IPS DF 6.9 (cell line): Measurements from ENCODE around the gene VAV1.
"Not testable (repeated sequence)": the region's sequence is repeated elsewhere in the genome, so short reads cannot be mapped to it uniquely, and the experiment has no call there.

ENCODE experiments used
- DNase-seq: peaks from one replicate; pipeline ENCODE4 v3.0.0-alpha.2; 2013; ENCODE audit warnings: low read depth, low spot score
- H3K27ac ChIP-seq: one replicate; pipeline ENCODE4 v1.5.1; 2013; ENCODE audit warnings: low read length, control low read depth
- H3K27me3 ChIP-seq: 2 replicates; pipeline ENCODE4 v1.6.1; 2013; ENCODE audit warnings: mild to moderate bottlenecking, low read length; ENCODE audit not compliant: control insufficient read depth, insufficient read depth
- H3K36me3 ChIP-seq: 2 replicates; pipeline ENCODE4 v1.6.1; 2013; ENCODE audit warnings: low read length; ENCODE audit not compliant: control insufficient read depth, insufficient read depth
- H3K4me1 ChIP-seq: 2 replicates; pipeline ENCODE4 v1.6.1; 2013; ENCODE audit warnings: low read length; ENCODE audit not compliant: control insufficient read depth, insufficient read depth
- H3K4me3 ChIP-seq: 2 replicates; pipeline ENCODE4 v1.5.1; 2013; ENCODE audit warnings: mild to moderate bottlenecking, low read length
- H3K9me3 ChIP-seq: 2 replicates; pipeline ENCODE4 v1.6.1; 2013; ENCODE audit warnings: low read length, inconsistent platforms; ENCODE audit not compliant: control insufficient read depth, insufficient read depth
- WGBS: extraction: QIAGEN DNeasy Blood & Tissue Kit; methylation state at CpG from one replicate; pipeline ENCODE4 v1.1.7; 2013; ENCODE audit warnings: mixed read lengths, missing lambda C conversion rate; ENCODE audit not compliant: insufficient read length, insufficient coverage; 5-methylcytosine and 5-hydroxymethylcytosine counted together

The VAV1 gene

DNA sequence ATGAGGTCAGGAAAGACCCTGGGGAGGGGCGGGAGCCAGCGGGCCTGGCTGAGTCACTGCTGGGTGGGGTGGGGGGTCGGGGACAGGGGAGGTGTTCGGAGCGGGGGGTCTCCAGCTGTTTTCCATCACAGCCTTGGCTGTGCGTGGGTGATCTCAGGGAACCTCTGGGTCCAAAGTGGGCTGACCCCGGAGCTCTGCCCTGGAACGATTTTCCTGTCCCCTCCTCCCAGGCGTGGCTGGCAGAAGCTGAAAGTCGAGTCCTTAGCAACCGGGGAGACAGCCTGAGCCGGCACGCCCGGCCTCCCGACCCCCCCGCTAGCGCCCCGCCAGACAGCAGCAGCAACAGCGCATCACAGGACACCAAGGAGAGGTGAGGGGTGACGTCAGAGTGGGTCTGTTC lies 22.4 kb upstream of the VAV1 start:
- DNase-seq: no peak
- Histone ChIP-seq H3K36me3 (peaks cover 36% of the 10 kb centered on the region), H3K27me3 (no peaks in the 10 kb centered on the region), H3K4me1 (0 out of 2 replicates have a peak, but pooled peaks cover 2% of the 10 kb centered on the region), H3K27ac (no peak overlapping the region), H3K9me3 (no peaks in the 10 kb centered on the region), H3K4me3 (no peak overlapping the region)
- no CpG with 5 or more reads among the region's 20 CpGs for WGBS

DNA sequence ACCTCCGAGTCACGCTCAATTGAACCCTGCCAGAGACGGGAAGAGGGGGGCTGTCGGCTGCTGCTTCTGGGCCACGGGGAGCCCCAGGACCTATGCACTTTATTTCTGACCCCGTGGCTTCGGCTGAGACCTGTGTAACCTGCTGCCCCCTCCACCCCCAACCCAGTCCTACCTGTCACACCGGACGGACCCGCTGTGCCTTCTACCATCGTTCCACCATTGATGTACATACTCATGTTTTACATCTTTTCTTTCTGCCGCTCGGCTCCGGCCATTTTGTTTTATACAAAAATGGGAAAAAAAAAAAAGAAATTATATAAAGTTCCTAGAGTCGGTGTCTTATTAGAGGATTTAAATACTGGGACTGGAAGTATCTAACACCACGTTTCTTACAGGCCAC lies 21.3 kb upstream of the VAV1 start:
- Histone ChIP-seq H3K27ac (no peak overlapping the region), H3K4me3 (no peak overlapping the region), H3K27me3 (no peaks in the 10 kb centered on the region), H3K36me3 (peaks cover 33% of the 10 kb centered on the region), H3K4me1 (0 out of 2 replicates have a peak, but pooled peaks cover 2% of the 10 kb centered on the region), H3K9me3 (no peaks in the 10 kb centered on the region)
- no CpG with 5 or more reads among the region's 16 CpGs for WGBS
- no peak for DNase-seq

DNA sequence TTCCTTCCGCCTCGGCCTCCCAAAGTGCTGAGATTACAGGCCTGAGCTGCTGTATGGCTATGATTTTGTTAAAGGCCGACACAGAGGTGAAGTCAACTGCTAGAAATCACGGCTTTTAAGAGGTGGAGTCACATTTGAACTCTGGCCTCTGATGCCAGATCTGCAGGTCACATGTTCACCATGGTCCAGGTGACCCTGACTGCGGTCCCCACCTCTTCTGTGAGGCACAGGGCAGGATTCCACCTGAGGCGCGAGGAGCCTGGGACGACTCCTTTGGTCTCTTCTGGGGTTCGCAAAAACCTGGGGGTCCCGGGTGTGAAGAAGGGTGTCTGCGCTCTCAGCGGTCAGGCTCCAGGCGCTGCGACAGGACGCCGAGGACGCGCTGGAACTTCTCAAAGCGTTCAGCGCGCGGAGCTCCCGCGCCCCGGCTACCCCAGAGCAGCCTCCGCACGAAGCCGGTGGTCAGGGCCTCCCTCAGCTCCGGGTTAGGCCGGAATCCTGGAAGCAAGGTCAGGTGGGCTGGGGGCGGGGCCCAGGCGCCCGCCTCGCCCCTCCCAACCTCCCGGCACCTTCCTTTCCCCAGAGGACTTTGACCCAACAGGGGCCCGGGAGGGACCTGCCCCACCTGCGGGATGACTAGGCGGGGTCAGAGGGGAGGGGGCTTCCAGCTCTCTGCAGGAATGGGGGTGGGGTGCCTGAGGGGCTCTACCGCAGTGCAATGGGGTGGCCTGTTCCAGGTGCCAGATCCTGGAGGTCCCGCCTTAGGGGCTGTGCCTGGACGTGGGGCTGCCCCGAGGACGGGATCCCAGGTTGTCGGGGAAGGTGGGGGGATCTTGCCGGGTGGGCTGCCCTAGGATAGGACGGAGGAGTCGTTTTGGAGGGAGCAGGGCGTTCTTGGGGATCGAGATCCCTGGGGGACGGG lies 20.0 kb upstream of the VAV1 start:
- WGBS: no CpG with 5 or more reads among the region's 50 CpGs
- Histone ChIP-seq H3K36me3 (peaks cover 25% of the 10 kb centered on the region), H3K27ac (no peak overlapping the region), H3K4me1 (0 out of 2 replicates have a peak, but pooled peaks cover 2% of the 10 kb centered on the region), H3K4me3 (peak overlapping the region; percentile 25; the same call in 1 of the 2 replicates), H3K27me3 (no peaks in the 10 kb centered on the region), H3K9me3 (no peaks in the 10 kb centered on the region)
- no peak for DNase-seq

DNA sequence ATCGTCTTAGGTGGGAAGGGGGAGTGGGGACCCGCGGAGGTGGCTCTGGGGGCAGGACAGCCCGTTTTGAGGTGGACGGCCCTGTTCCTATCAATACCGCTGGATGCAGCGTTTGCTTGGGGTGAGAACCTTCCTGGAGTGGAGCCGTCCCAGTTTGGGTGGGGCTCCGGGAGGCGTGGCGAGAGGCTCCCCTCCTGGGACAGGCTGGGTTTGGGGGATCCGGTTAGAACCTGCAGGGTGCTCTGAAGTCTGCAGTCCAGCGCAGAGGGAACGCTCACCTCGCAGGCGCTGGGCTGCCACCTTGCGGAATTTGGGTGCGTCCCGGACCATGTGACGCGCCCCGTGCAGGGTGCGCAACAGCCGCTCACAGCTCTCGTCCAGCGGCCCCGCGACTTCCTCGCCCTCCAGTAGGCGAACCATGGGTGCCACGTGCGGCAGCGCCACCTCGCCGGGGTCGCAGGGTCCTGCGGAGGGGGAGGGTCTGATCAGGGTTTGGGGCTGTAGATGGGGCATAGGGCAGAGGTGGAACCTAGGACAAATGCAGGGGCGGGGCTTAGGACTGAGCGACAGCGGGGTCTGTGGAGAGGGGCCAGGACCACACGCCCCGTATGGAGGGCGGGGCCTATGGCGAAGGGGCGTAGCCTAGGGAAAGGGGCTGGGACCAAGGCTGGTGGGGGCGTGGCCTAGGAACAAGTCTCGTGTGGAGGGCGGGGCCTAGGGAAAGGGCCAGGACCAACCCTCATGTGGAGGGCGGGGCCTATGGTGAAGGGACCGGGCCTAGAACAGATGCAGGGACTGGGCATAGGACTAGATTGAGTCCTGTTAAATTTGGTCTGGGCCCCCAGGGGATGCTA lies 19.1 kb upstream of the VAV1 start:
- Histone ChIP-seq H3K4me1 (0 out of 2 replicates have a peak, but pooled peaks cover 2% of the 10 kb centered on the region), H3K9me3 (no peaks in the 10 kb centered on the region), H3K27ac (no peak overlapping the region), H3K27me3 (no peaks in the 10 kb centered on the region), H3K36me3 (peaks cover 23% of the 10 kb centered on the region), H3K4me3 (peak overlapping the region; percentile 25; the same call in 1 of the 2 replicates)
- WGBS: no CpG with 5 or more reads among the region's 50 CpGs
- DNase-seq: no peak

- no peak overlapping the region for H3K4me3 ChIP-seq
- H3K36me3 ChIP-seq: peaks cover 21% of the 10 kb centered on the region
- no peaks in the 10 kb centered on the region for H3K27me3 ChIP-seq
- no peak for DNase-seq
- H3K9me3 ChIP-seq: no peaks in the 10 kb centered on the region
- H3K27ac ChIP-seq: no peak overlapping the region
- no CpG with 5 or more reads among the region's 22 CpGs for WGBS
- H3K4me1 ChIP-seq: 0 out of 2 replicates have a peak, but pooled peaks cover 2% of the 10 kb centered on the region
Observed at GRCh38 chr19:6754136-6754535, 18.4 kb upstream of the VAV1 start.

GRCh38 chr19:6754653-6755463 lies 17.6 kb upstream of the VAV1 start:
- Histone ChIP-seq H3K27ac (no peak overlapping the region), H3K27me3 (no peaks in the 10 kb centered on the region), H3K4me1 (0 out of 2 replicates have a peak, but pooled peaks cover 2% of the 10 kb centered on the region), H3K4me3 (no peak overlapping the region), H3K36me3 (peaks cover 20% of the 10 kb centered on the region), H3K9me3 (no peaks in the 10 kb centered on the region)
- no peak for DNase-seq
- WGBS: no CpG with 5 or more reads among the region's 23 CpGs

- WGBS: no CpG with 5 or more reads among the region's 17 CpGs
- Histone ChIP-seq H3K27me3 (no peaks in the 10 kb centered on the region), H3K4me1 (no peaks in the 10 kb centered on the region), H3K9me3 (no peaks in the 10 kb centered on the region), H3K27ac (no peak overlapping the region), H3K36me3 (peaks cover 4% of the 10 kb centered on the region; the same call in 1 of the 2 replicates), H3K4me3 (no peak overlapping the region)
- DNase-seq: no peak
Observed at GRCh38 chr19:6760606-6761005, 11.9 kb upstream of the VAV1 start.

GRCh38 chr19:6761053-6761676 lies 11.3 kb upstream of the VAV1 start:
- no peaks in the 10 kb centered on the region for H3K27me3 ChIP-seq
- no peak overlapping the region for H3K27ac ChIP-seq
- H3K4me1 ChIP-seq: no peaks in the 10 kb centered on the region; the same call in 1 of the 2 replicates
- H3K4me3 ChIP-seq: no peak overlapping the region
- no peak for DNase-seq
- H3K36me3 ChIP-seq: peaks cover 4% of the 10 kb centered on the region; the same call in 1 of the 2 replicates
- no peaks in the 10 kb centered on the region for H3K9me3 ChIP-seq
- no CpG with 5 or more reads among the region's 4 CpGs for WGBS

GRCh38 chr19:6762253-6762797 lies 10.2 kb upstream of the VAV1 start:
- not testable (repeated sequence) for H3K4me3 ChIP-seq, H3K4me1 ChIP-seq, DNase-seq, H3K36me3 ChIP-seq, H3K27me3 ChIP-seq, H3K9me3 ChIP-seq, H3K27ac ChIP-seq
- no CpG with 5 or more reads among the region's 8 CpGs for WGBS
